ENCODE measurements around the gene MAP1B. TPM values are rescaled to one million over a fixed set of nuclear protein-coding genes. Genes with fewer than 3 reads are reported as not detected.

The MAP1B gene
- total and polyA plus RNA-seq, 9 of the 15 experiments (the other 6 are each of a cell fraction or from before 2014, with no cell fraction given) = 5.2 to 66.1 (median 17.3) TPM

DNA sequence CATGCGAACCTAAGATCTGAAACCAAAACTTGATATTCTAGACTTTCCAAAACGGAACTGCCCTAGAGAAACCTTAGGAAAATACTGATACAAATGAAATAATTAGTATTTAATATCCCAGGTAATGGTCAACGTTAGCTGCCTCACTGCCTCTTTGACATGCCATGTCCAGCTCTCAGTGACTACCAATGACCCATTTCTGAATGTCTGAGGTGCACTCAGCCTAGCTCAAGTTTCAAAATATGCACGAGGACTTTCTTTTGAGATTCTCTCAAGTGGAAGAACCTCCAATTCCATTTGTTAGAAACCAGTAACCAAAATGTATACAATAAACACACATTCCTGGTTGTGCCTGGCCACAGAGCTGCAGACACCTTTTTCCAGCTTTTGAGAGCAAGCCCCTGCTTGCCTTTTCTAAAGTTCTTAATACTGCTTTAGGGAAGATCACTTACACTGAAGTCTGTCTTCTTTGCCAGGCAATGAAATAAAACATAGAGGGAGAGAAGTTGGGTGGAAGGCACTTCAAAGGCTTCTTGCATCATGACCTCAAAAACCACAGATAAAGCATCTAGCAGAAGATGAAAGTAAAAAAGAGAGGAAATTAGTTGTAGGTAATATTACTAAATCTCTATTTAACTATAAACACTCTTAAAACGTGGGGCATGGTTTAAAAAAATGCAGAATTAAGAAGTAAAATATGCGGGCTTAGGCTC lies 124.9 kb downstream of the MAP1B start (continued):
- TF ChIP-seq, protein P1, sequence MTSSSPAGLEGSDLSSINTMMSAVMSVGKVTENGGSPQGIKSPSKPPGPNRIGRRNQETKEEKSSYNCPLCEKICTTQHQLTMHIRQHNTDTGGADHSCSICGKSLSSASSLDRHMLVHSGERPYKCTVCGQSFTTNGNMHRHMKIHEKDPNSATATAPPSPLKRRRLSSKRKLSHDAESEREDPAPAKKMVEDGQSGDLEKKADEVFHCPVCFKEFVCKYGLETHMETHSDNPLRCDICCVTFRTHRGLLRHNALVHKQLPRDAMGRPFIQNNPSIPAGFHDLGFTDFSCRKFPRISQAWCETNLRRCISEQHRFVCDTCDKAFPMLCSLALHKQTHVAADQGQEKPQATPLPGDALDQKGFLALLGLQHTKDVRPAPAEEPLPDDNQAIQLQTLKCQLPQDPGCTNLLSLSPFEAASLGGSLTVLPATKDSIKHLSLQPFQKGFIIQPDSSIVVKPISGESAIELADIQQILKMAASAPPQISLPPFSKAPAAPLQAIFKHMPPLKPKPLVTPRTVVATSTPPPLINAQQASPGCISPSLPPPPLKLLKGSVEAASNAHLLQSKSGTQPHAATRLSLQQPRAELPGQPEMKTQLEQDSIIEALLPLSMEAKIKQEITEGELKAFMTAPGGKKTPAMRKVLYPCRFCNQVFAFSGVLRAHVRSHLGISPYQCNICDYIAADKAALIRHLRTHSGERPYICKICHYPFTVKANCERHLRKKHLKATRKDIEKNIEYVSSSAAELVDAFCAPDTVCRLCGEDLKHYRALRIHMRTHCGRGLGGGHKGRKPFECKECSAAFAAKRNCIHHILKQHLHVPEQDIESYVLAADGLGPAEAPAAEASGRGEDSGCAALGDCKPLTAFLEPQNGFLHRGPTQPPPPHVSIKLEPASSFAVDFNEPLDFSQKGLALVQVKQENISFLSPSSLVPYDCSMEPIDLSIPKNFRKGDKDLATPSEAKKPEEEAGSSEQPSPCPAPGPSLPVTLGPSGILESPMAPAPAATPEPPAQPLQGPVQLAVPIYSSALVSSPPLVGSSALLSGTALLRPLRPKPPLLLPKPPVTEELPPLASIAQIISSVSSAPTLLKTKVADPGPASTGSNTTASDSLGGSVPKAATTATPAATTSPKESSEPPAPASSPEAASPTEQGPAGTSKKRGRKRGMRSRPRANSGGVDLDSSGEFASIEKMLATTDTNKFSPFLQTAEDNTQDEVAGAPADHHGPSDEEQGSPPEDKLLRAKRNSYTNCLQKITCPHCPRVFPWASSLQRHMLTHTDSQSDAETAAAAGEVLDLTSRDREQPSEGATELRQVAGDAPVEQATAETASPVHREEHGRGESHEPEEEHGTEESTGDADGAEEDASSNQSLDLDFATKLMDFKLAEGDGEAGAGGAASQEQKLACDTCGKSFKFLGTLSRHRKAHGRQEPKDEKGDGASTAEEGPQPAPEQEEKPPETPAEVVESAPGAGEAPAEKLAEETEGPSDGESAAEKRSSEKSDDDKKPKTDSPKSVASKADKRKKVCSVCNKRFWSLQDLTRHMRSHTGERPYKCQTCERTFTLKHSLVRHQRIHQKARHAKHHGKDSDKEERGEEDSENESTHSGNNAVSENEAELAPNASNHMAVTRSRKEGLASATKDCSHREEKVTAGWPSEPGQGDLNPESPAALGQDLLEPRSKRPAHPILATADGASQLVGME (CRISPR knock-in tag; IDR thresholded peaks at IDR 0.05) = 0 out of 2 replicates have a peak, but pooled peaks have one; percentile 26
- TF ChIP-seq MAFG (tag; conservative IDR thresholded peaks at IDR 0.05) = no peak
- no peak for TF ChIP-seq ZNF134 (CRISPR knock-in tag; conservative IDR thresholded peaks at IDR 0.05)
- TF ChIP-seq ETV5 (CRISPR knock-in tag; IDR thresholded peaks at IDR 0.05; ENCODE audit: low read depth) = no peak
- TF ChIP-seq RUNX1 (IDR thresholded peaks at IDR 0.05; ENCODE audit: low read depth) = no peak
- TF ChIP-seq, protein P2, sequence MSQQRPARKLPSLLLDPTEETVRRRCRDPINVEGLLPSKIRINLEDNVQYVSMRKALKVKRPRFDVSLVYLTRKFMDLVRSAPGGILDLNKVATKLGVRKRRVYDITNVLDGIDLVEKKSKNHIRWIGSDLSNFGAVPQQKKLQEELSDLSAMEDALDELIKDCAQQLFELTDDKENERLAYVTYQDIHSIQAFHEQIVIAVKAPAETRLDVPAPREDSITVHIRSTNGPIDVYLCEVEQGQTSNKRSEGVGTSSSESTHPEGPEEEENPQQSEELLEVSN (IDR thresholded peaks at IDR 0.05; ENCODE audit: borderline replicate concordance in 1 of 2, extremely low read depth in 1 of 2, insufficient read depth in 1 of 2, insufficient read length in 1 of 2, low read depth in 1 of 2, low read length in 1 of 2, poor library complexity in 1 of 2, severe bottlenecking in 1 of 2) = no peak
- TF ChIP-seq SMAD4 (CRISPR knock-in tag; conservative IDR thresholded peaks at IDR 0.05) = 0 out of 2 replicates have a peak, but pooled peaks have one; percentile 42
- TF ChIP-seq SMARCE1 (IDR thresholded peaks at IDR 0.05) = peak; percentile 79; the same call in 1 of the 2 replicates
- TF ChIP-seq NFIX (CRISPR knock-in tag; IDR thresholded peaks at IDR 0.05; ENCODE audit: low read depth) = no peak
- TF ChIP-seq, protein P3, sequence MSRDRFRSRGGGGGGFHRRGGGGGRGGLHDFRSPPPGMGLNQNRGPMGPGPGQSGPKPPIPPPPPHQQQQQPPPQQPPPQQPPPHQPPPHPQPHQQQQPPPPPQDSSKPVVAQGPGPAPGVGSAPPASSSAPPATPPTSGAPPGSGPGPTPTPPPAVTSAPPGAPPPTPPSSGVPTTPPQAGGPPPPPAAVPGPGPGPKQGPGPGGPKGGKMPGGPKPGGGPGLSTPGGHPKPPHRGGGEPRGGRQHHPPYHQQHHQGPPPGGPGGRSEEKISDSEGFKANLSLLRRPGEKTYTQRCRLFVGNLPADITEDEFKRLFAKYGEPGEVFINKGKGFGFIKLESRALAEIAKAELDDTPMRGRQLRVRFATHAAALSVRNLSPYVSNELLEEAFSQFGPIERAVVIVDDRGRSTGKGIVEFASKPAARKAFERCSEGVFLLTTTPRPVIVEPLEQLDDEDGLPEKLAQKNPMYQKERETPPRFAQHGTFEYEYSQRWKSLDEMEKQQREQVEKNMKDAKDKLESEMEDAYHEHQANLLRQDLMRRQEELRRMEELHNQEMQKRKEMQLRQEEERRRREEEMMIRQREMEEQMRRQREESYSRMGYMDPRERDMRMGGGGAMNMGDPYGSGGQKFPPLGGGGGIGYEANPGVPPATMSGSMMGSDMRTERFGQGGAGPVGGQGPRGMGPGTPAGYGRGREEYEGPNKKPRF (IDR thresholded peaks at IDR 0.05; ENCODE audit: low read depth, low read length) = no peak
- TF ChIP-seq, protein P4, sequence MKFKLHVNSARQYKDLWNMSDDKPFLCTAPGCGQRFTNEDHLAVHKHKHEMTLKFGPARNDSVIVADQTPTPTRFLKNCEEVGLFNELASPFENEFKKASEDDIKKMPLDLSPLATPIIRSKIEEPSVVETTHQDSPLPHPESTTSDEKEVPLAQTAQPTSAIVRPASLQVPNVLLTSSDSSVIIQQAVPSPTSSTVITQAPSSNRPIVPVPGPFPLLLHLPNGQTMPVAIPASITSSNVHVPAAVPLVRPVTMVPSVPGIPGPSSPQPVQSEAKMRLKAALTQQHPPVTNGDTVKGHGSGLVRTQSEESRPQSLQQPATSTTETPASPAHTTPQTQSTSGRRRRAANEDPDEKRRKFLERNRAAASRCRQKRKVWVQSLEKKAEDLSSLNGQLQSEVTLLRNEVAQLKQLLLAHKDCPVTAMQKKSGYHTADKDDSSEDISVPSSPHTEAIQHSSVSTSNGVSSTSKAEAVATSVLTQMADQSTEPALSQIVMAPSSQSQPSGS (CRISPR knock-in tag; IDR thresholded peaks at IDR 0.05) = no peak
- TF ChIP-seq ZNF143 (CRISPR knock-in tag; IDR thresholded peaks at IDR 0.05) = no peak
- TF ChIP-seq SMARCA4 (IDR thresholded peaks at IDR 0.05) = peak; percentile 65; the same call in 1 of the 2 replicates
- TF ChIP-seq, protein P5, sequence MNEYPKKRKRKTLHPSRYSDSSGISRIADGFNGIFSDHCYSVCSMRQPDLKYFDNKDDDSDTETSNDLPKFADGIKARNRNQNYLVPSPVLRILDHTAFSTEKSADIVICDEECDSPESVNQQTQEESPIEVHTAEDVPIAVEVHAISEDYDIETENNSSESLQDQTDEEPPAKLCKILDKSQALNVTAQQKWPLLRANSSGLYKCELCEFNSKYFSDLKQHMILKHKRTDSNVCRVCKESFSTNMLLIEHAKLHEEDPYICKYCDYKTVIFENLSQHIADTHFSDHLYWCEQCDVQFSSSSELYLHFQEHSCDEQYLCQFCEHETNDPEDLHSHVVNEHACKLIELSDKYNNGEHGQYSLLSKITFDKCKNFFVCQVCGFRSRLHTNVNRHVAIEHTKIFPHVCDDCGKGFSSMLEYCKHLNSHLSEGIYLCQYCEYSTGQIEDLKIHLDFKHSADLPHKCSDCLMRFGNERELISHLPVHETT (CRISPR knock-in tag; conservative IDR thresholded peaks at IDR 0.05 in 1 of 2, IDR thresholded peaks at IDR 0.05 in 1 of 2) = 0 out of 4 replicates have a peak, but pooled peaks of 1 of the 2 experiments have one; percentile 31

Data from K562 (cell line).